ENCODE measurements around the gene DNM3. TPM values are rescaled to one million over a fixed set of nuclear protein-coding genes. Genes with fewer than 3 reads are reported as not detected.

DNM3 gene
- total and polyA plus RNA-seq, 9 of the 15 experiments (the other 6 are each of a cell fraction or from before 2014, with no cell fraction given) = 0.08 to 0.36 (median 0.22) TPM; not detected in 1

- TF ChIP-seq ZMIZ1 (IDR thresholded peaks at IDR 0.05; ENCODE audit: low read depth in 2 of 2, low read length in 2 of 2) (no peak), HDAC1 (IDR thresholded peaks at IDR 0.05) (no peak), NR2C1 (IDR thresholded peaks at IDR 0.05) (no peak), NR2C1 (tag; IDR thresholded peaks at IDR 0.05) (no peak), BRD9 (IDR thresholded peaks at IDR 0.05; ENCODE audit: low read depth, partially characterized antibody) (no peak)
Measured at GRCh38 chr1:171863531-171863930, 22.2 kb downstream of the DNM3 start (continued).

- H3K27me3 ChIP-seq (ENCODE audit: control insufficient read depth in 2 of 2, insufficient read depth in 2 of 2, low read length in 2 of 2) = no peaks in the 10 kb centered on the region; a peak in 1 of 5 replicates
- no peak overlapping the region for H3K4me2 ChIP-seq (ENCODE audit: insufficient read depth, low read length)
- ChIA-PET POLR2A (no interaction called here), CTCF (ENCODE audit: low intra/inter-chr PET ratio) (no interaction called here)
- intact Hi-C loops (cut with micrococcal nuclease) (no loop called here), in situ Hi-C loops (cut with MboI) (no loop called here)
- DNase-seq (ENCODE audit: extremely low read depth in 1 of 4, low spot score in 3 of 4) (no peak), ATAC-seq (no peak), FAIRE-seq (no peak)
- no peaks in the 10 kb centered on the region for H3K4me1 ChIP-seq (replicated peaks in 1 of 2; ENCODE audit: control insufficient read depth in 2 of 2, insufficient read depth in 2 of 2, low read length in 2 of 2)
- no peak overlapping the region for H3K27ac ChIP-seq (ENCODE audit: extremely low read depth, low read depth, low read length)
- H3K4me3 ChIP-seq = no peak overlapping the region
- H3K36me3 ChIP-seq (ENCODE audit: control insufficient read depth, insufficient read depth, low read length) = no peaks in the 10 kb centered on the region
- H3K9ac ChIP-seq (ENCODE audit: insufficient read depth in 1 of 2, low read depth in 2 of 2, low read length in 2 of 2) = no peak overlapping the region
- H3K9me3 ChIP-seq (replicated peaks; ENCODE audit: control insufficient read depth, insufficient read depth, low read depth, low read length) = no peaks in the 10 kb centered on the region
- no peaks in the 10 kb centered on the region for H3K79me2 ChIP-seq (ENCODE audit: control insufficient read depth, insufficient read depth, low read length)
- no TSS peak for BruUV-seq (replicated peaks)
- no peaks in the 10 kb centered on the region for H3K9me1 ChIP-seq (ENCODE audit: control insufficient read depth, insufficient read depth, low read length)
- H2AFZ ChIP-seq (ENCODE audit: low read depth, low read length) = no peak overlapping the region
- no peaks in the 10 kb centered on the region for H4K20me1 ChIP-seq (replicated peaks; ENCODE audit: control insufficient read depth, insufficient read depth, low read length)
- TF ChIP-seq TRIM28 (IDR thresholded peaks at IDR 0.05) (no peak), HNRNPK (IDR thresholded peaks at IDR 0.05; ENCODE audit: low read depth, low read length, poor library complexity, severe bottlenecking) (no peak), ZBTB2 (IDR thresholded peaks at IDR 0.05) (no peak), SNAPC5 (CRISPR knock-in tag; IDR thresholded peaks at IDR 0.05) (no peak), CREB1 (IDR thresholded peaks at IDR 0.05) (no peak), CREB1 (CRISPR knock-in tag; IDR thresholded peaks at IDR 0.05) (no peak), ZNF24 (IDR thresholded peaks at IDR 0.05) (no peak), ZNF561 (CRISPR knock-in tag; conservative IDR thresholded peaks at IDR 0.05) (no peak), NONO (IDR thresholded peaks at IDR 0.05; ENCODE audit: low read depth in 2 of 2, low read length in 1 of 2) (no peak), KLF10 (CRISPR knock-in tag; IDR thresholded peaks at IDR 0.05) (no peak), THAP7 (CRISPR knock-in tag; IDR thresholded peaks at IDR 0.05) (no peak), ESRRB (CRISPR knock-in tag; IDR thresholded peaks at IDR 0.05; ENCODE audit: borderline replicate concordance) (no peak), RFX7 (CRISPR knock-in tag; IDR thresholded peaks at IDR 0.05) (no peak), RBM15 (IDR thresholded peaks at IDR 0.05; ENCODE audit: insufficient read depth, low read length) (no peak), PHF21A (IDR thresholded peaks at IDR 0.05; ENCODE audit: borderline replicate concordance, low read depth) (no peak)
Measured at GRCh38 chr1:171864308-171864707, 23.0 kb downstream of the DNM3 start.
